GM19035 (cell line): ENCODE results near the gene SETBP1.

ENCODE experiments used
- ATAC-seq: cut with Tn5 transposase; IDR thresholded peaks from one replicate; pipeline ENCODE4 v1.9.1; 2021; ENCODE audit not compliant: unreplicated experiment

Gene SETBP1

GRCh38 chr18:44896846-44897245 lies 216.2 kb downstream of the SETBP1 start:
- ATAC-seq: no peak

- no peak for ATAC-seq
Observed at GRCh38 chr18:44897411-44897810, 216.7 kb downstream of the SETBP1 start.

DNA sequence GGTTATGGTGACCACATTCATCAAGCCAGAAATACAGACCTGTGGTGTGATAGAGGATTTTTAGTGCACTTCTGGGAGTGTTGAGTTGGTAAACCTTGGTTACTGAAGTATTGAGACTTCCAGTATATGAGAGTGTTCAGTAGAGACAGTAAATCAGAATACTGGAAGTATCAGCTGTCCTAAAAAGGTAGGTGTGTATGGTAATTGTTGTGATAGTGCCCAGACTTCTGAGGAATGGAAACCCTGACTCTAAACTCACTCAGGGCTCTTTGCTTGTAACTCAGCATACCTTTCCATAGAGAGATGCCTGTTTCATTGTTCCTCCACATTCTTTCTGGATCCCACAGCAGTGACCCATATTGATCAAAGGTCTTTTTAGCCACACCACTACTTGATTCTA lies 217.1 kb downstream of the SETBP1 start:
- no peak for ATAC-seq

DNA sequence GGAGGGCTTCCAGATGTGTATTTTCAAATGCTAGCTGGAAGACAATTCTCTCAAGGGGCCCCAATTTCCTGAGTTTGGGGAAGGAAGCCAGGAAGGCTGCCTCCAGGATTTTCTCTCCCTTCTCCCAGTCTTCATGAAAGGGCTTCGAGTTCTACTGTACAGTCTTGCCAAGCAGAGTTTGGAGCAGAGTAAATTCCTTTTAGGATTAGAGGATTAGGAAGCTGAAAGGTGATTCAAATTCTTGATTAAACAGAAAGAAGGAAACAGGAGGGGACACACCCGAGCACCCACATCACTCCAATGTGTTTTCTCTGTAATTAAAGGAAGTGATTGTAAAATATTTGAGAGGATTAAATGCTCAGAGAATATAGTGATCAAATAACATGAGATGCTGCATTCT lies 217.8 kb downstream of the SETBP1 start:
- no peak for ATAC-seq

DNA sequence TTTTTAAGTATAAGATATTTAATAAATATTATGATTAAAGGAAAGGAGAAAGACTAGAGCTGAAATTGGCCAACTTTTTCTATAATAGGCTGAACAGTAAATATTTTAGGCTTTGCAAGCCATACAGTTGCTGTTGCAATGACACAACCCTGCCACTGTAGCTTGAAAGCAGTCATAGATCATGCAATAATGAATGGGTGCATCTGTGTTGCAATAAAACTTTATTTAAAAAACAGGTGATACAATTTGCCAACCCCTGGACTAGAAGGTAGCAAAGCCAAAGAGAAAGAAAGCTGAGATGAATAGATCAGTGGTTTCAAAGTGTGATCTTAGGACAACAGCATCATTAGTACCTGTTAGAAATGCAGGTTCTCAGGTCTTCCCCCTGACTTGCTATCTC lies 219.1 kb downstream of the SETBP1 start:
- ATAC-seq: no peak

GRCh38 chr18:44900627-44901026 lies 219.9 kb downstream of the SETBP1 start:
- no peak for ATAC-seq

GRCh38 chr18:44901283-44901682 lies 220.6 kb downstream of the SETBP1 start:
- no peak for ATAC-seq

GRCh38 chr18:44903327-44903726 lies 222.6 kb downstream of the SETBP1 start:
- ATAC-seq: no peak

- ATAC-seq: no peak
Observed at GRCh38 chr18:44904768-44905167, 224.1 kb downstream of the SETBP1 start.

GRCh38 chr18:44909191-44909719 lies 228.6 kb downstream of the SETBP1 start:
- ATAC-seq: peak; percentile 77

GRCh38 chr18:44911260-44911659 lies 230.6 kb downstream of the SETBP1 start:
- ATAC-seq: no peak

DNA sequence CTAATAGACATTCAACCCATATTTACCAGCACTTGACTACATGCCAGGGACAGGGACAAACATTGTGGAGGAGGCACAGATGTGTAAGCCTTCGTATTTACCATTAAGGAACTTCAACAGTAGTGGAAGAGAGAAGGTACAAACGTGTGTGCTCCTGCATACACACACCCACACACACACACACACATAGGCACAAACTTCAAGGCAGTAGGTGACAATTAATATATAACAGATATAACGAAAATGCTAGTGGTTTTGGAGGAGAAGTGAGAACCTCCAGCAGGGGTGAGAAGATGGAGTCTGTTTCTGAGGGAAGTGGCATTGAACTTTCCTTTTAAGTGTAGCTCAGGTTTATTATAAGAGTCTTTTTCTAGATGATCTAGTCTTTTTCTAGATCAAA lies 231.1 kb downstream of the SETBP1 start:
- no peak for ATAC-seq

DNA sequence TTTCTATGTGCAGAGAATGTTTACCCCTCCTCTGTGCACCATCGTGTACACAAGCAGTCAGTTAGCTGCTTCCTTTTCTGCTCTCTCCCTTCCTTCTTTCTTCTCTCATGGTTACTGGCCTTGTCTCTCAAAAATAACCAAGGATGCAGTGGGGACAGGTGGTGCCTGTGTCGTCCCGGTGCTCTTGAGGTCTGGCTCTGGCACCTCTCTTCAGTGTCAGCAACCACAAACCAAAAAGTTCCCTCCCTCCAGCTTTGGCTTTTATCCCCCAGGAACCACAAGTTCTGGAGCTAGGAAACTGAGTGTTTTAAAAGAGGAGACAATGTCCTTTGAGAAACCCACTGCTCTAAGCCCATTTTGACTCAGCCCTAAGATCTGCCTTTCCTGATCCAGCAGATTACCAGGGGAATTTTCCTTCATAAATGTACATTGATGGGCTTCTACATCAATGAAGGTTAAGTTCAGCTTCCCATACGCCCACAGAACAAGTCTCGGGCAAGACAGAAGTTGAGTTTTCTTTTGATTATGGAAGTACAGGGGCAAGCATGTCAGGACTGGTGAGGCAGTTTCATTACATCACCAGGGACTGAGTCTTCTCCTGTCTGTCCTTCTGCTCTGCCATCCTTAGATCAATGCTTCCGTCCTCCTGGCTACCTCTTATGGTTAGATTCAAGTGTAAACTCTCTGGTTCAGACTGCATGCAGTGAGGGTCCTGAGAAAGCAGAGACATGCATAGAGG lies 232.2 kb downstream of the SETBP1 start:
- no peak for ATAC-seq

- ATAC-seq: no peak
Observed at GRCh38 chr18:44914028-44914427, 233.3 kb downstream of the SETBP1 start.

DNA sequence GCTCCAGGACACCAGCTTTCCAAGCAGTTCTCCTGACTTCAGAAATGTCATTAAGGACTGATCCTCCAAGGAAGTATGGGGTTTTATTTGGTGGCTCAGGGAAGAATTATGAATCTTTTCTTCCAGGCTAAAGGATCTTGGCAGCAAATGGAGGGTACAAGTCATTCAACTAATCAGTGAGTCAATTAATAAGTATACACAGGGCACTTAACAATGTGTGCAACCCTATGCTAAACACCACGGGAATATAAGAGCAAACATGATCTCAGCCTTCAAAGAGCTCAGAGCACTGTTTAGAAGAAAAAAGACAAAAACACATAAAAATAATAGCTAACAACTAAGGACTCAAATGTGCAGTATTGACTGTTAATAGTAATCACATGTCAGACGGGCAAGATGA lies 234.5 kb downstream of the SETBP1 start:
- no peak for ATAC-seq

DNA sequence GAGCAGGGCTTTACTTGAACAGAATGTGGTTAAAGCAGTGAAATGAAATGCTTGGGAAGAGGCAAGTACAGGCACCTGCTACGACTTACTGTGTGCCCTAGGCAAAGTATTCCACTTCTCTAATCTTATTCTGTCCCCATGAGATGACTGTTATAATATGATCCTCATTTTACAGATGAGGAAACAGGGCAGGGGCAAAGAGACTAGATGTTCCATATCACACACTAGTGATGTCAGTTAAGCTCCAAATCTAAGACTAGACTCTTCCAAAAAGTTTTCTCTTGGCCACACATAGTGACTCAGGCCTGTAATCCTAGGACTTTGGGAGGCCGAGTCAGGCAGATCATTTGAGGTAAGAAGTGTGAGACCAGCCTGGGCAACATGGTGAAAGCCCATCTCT lies 235.0 kb downstream of the SETBP1 start:
- no peak for ATAC-seq

DNA sequence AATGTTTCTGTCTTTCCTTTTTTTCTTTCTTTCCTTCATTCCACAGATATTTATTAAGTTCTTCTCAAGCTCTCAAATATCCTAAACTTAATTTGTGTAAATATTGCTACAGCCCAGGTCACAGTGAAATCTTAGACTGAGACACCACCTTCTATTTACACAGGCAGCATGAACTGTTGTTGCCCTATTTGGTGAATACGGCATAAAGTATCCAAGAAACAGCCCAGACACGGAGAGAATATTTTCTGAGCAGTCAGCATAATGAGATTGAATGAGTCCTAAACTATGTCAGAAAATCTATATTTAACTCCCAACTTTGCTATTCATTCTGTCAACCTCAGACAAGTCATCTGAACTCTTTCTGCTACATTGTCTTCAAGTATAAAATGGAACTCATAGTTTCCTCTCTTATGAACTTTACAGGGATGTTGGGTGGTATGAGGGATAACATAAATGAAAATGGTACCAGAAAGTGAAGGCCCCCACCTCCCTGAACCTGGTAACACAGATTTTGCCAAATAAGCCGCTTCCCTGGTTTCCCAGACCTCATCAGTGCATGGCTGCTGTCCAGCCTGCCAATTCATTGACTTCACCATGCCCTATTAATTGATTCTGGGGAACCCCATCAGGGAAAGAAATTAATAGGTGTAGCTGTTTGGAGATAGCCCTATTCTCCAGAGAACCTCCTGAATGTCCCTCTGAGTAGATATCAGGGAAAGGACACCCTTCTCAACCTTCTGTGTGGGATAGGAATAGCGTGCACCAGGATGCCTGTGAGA lies 235.9 kb downstream of the SETBP1 start:
- no peak for ATAC-seq

- no peak for ATAC-seq
Observed at GRCh38 chr18:44917216-44918141, 236.8 kb downstream of the SETBP1 start.

DNA sequence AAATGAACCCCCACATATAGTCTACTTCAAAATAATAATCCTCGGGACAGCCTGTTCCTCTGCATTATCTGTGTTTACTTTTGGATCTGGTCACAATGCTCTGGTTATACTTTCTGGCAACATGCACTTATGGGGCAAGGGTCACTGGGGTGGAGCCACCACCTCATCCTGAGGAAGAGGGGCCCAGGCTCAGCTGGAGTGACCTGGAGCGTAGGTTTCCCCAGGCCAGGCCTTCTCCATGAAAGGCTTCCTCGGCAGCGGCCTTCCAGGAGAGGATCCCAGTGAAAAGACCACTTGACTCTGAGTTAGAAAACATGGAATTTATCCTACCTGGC lies 237.4 kb downstream of the SETBP1 start:
- no peak for ATAC-seq

GRCh38 chr18:44920441-44920840 lies 239.8 kb downstream of the SETBP1 start:
- no peak for ATAC-seq

DNA sequence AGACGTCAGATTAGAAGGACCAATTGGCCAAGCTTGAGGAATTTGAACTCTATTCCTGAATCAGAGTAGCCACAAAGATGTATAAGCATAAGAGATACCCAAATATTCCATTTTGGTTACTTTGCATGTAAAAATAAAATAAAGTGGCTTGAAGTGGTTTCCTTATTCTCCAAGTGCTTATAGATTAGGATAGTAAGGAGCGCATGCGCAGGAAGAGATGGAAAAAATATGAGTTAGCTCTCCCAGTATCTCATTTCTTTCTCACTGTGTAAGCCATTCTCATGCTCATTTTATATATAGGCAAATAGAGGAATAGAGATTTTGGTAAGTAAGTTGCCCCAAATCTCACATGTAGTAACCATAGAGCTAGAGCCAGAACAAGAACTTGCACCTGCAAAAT lies 241.3 kb downstream of the SETBP1 start:
- ATAC-seq: no peak
